Measurements from ENCODE around the gene BMP7. TPM values are rescaled to one million over a fixed set of nuclear protein-coding genes. Genes with fewer than 3 reads are reported as not detected.

Gene BMP7
- total and polyA plus RNA-seq, 9 of the 15 experiments (the other 6 are each of a cell fraction or from before 2014, with no cell fraction given): 0.18 TPM; not detected in 8

DNA sequence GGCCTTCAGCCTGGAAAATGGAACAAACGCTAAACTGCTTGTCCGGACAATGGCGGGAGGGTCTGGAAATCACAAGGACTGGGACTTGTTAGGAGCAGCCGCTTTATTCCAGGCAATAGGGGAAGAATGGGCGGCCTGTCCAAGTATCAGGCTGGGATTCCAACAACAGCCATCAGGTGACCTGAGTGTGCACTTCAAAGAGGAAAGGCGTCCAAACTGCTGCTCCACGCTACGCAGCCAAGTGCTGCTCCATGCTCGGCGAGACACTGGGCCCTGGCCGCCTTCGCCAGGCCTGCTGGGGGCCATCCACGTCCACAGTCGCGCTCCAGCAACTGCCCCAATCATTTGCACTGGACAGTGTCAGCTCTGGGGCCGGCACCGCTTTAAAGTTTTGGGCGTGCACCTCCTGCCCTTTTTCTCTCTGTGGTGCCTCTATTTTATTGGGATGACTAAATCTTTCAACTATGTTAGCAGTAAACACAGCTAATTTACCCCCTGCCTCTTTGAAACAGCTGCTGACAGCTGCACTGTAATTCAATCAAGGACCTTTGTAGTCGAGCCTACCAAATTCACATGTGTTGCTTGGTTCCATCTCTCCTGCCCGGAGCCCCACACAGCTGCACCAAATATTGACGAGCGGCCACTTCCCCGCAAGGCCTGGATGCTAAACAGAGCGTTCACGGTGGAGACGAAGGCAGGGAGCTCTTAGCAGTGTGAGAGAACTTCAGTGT, 98.3 kb downstream of the BMP7 start:
- Histone ChIP-seq H3K9me1 (ENCODE audit: control insufficient read depth, insufficient read depth, low read length) (no peaks in the 10 kb centered on the region), H3K79me2 (ENCODE audit: control insufficient read depth, insufficient read depth, low read length) (no peaks in the 10 kb centered on the region), H3K4me3 (no peak overlapping the region), H3K9me3 (replicated peaks; ENCODE audit: control insufficient read depth, insufficient read depth, low read depth, low read length) (no peaks in the 10 kb centered on the region), H2AFZ (ENCODE audit: low read depth, low read length) (no peak overlapping the region), H4K20me1 (replicated peaks; ENCODE audit: control insufficient read depth, insufficient read depth, low read length) (no peaks in the 10 kb centered on the region), H3K4me2 (ENCODE audit: insufficient read depth, low read length) (no peak overlapping the region), H3K27ac (ENCODE audit: extremely low read depth, low read depth, low read length) (no peak overlapping the region), H3K27me3 (ENCODE audit: control insufficient read depth in 2 of 2, insufficient read depth in 2 of 2, low read length in 2 of 2) (peaks cover 16 to 51% of the 10 kb centered on the region in 2 experiments; a peak in 4 of 5 replicates), H3K36me3 (ENCODE audit: control insufficient read depth, insufficient read depth, low read length) (no peaks in the 10 kb centered on the region), H3K4me1 (replicated peaks in 1 of 2; ENCODE audit: control insufficient read depth in 2 of 2, insufficient read depth in 2 of 2, low read length in 2 of 2) (peaks cover 0 to 3% of the 10 kb centered on the region in 2 experiments; a peak in 2 of 5 replicates), H3K9ac (ENCODE audit: insufficient read depth in 1 of 2, low read depth in 2 of 2, low read length in 2 of 2) (no peak overlapping the region)
- no peak for DNase-seq (ENCODE audit: extremely low read depth in 1 of 4, low spot score in 3 of 4)
- no peak for ATAC-seq
- TF ChIP-seq, protein P1, sequence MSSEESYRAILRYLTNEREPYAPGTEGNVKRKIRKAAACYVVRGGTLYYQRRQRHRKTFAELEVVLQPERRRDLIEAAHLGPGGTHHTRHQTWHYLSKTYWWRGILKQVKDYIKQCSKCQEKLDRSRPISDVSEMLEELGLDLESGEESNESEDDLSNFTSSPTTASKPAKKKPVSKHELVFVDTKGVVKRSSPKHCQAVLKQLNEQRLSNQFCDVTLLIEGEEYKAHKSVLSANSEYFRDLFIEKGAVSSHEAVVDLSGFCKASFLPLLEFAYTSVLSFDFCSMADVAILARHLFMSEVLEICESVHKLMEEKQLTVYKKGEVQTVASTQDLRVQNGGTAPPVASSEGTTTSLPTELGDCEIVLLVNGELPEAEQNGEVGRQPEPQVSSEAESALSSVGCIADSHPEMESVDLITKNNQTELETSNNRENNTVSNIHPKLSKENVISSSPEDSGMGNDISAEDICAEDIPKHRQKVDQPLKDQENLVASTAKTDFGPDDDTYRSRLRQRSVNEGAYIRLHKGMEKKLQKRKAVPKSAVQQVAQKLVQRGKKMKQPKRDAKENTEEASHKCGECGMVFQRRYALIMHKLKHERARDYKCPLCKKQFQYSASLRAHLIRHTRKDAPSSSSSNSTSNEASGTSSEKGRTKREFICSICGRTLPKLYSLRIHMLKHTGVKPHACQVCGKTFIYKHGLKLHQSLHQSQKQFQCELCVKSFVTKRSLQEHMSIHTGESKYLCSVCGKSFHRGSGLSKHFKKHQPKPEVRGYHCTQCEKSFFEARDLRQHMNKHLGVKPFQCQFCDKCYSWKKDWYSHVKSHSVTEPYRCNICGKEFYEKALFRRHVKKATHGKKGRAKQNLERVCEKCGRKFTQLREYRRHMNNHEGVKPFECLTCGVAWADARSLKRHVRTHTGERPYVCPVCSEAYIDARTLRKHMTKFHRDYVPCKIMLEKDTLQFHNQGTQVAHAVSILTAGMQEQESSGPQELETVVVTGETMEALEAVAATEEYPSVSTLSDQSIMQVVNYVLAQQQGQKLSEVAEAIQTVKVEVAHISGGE (CRISPR knock-in tag; IDR thresholded peaks at IDR 0.05): peak in 1 of 3 experiments; percentile 76; a peak in 2 of 6 replicates
- TF ChIP-seq ZNF561 (CRISPR knock-in tag; conservative IDR thresholded peaks at IDR 0.05) (no peak), COPS2 (conservative IDR thresholded peaks at IDR 0.05) (no peak), ZFP91 (CRISPR knock-in tag; IDR thresholded peaks at IDR 0.05) (no peak), ZNF644 (tag; IDR thresholded peaks at IDR 0.05; ENCODE audit: low read depth) (no peak), LARP7 (IDR thresholded peaks at IDR 0.05) (no peak)
- POLR2A ChIA-PET: no interaction called here
- in situ Hi-C loops (cut with MboI): no loop called here
- CTCF ChIA-PET (ENCODE audit: low intra/inter-chr PET ratio): no interaction called here
- under 1% methylated on average over 26 of the region's 26 CpGs for WGBS (ENCODE audit: insufficient coverage, low coverage, missing lambda C conversion rate)
- no peak for FAIRE-seq
- BruUV-seq (replicated peaks): no TSS peak
- intact Hi-C loops (cut with micrococcal nuclease): no loop called here

Measured in K562 (cell line).